NCI-H1092 treated with DMSO at 0.1 percent for 48 hours (cell line): ENCODE data around the gene LTBP1.
"Not testable (repeated sequence)": the region's sequence is repeated elsewhere in the genome, so short reads cannot be mapped to it uniquely, and the experiment has no call there.

Experiments
- DNase-seq: peaks from one replicate; lab custom pipeline; 2025; lab: John Stamatoyannopoulos, UW

Gene LTBP1

DNA sequence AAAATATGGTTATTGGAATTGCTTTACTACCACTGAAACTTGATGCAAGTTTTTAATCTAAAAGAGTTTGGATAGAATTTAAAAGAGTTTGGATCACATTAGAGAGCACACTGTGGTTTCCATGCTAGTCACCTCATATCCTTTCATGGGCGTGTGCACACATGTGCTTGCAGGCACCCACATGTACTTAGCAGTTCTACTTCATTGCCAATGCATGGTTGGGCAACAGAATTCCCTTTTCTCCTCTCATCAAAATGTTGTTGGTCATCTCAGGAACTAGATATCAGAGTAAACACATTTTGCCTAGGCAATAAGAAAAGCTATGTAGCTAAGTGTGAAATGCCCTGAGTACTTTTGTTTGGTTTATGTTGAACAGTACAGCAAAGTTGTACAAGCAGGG is 275.6 kb downstream of the LTBP1 start:
- no peak for DNase-seq

DNA sequence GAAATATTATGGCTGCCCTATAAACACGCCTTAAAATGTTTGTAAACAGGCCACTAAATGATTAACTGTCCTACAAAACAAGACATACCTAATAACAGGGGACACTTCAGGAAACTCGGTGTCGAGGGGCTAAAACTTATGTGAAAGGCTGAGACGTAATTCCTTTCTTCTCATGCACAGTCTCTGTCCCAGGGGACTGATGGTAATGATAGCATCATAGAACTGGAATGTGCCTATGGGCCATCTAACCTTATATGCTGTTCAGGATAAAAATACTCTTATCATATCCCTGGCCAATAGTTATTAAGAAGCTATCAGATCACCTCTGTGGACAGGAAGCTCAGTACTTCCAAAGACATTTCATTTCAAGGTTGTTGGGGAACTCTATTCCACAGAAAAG is 277.1 kb downstream of the LTBP1 start:
- DNase-seq, result no peak

DNA sequence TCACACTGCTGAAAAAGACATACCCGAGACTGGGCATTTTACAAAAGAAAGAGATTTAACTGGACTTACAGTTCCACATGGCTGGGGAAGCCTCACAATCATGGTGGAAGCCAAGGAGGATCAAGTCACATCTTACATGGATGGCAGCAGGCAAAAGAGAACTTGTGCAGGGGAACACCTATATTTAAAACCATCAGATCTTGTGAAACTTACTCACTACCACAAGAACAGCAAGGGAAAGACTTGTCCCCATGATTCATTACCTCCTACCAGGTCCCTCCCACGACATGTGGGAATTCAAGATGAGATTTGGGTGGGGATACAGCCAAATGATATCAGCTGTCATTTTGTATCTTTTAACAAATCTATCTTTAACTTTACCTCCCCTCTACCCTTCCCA is 278.6 kb downstream of the LTBP1 start:
- no peak for DNase-seq

DNA sequence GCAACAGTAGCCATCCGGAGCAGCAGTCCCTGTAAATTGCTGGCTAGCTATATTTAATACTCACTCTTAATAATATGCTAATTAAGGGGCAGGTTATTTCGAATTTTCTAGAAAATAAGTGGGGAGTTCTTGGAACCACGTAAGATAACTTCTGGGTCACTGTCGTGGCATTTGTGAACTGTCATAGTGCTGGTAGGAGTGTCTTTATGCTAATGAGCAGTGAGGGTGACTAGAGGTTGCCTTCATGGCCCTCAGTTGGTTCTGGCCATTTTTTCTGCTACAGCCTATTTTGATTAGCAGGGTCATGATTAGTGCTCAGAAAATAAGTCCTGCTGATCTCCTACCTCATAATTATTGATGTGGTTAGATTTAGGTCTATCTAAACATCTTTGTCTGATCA is 279.8 kb downstream of the LTBP1 start:
- DNase-seq, result no peak

DNA sequence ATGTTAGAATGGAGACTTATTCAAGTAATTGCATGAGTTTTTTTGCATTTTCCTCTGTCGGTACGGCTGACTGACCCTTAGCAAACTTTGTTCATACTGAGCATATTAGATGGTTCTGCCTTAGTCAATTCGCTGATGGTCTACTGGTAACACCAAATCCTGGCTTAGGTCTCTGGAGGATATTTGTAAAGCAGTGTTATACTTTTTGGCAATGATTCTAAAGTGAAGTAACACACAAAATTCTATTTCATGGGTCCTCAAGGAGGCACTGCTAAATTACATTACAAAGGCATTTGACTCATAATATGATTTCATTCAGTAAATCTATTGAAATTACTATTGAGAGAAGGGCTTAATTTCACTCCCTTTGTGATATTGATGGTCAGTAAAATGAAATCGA is 282.9 kb downstream of the LTBP1 start:
- DNase-seq, result no peak

DNA sequence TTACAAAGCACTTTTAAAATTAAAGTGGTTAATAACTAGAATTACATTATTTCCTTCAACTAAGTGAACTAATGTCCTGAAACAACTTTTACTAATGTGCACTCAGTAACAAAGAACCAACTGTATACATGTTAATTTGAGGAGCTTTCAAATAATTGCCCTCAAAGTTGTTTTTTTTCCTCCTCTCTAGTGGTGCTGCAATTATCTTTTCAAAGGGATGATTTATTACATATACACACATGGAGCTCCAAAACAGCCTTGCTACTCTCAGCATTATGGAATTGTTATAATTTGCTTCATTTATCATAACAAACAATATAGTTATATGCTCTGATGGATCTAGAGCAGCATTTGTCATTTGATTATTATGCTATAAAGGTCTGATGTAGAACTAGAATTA is 283.4 kb downstream of the LTBP1 start:
- DNase-seq, result no peak

DNA sequence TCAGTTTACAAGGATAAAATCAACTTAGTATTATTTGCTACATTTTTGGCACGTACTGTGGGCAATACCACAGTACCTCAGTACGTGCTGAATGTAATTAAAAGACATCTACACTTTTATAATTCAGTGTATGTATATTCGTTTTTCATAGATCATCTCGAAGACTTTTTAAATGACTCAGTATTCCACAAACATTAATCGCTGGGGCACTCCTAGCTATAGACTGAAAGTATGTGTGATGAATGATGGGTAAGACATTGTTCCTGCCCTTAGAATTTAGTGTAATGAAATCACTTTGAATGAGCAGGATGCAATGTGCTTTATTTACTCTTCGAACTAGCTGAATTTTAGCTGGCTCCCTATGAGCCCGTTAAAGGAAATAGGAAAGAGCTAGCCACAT is 284.1 kb downstream of the LTBP1 start:
- no peak for DNase-seq

DNA sequence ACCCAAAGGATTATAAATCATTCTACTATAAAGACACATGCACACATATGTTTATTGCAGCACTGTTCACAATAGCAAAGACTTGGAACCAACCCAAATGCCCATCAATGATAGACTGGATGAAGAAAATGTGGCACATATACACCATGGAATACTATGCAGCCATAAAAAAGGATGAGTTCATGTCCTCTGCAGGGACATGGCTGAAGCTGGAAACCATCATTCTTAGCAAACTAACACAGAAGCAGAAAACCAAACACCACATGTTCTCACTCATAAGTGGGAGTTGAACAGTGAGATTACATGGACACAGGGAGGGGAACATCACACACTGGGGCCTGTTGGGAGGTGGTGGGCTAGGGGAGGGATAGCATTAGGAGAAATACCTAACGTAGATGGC is 288.8 kb downstream of the LTBP1 start:
- not testable (repeated sequence) for DNase-seq

DNA sequence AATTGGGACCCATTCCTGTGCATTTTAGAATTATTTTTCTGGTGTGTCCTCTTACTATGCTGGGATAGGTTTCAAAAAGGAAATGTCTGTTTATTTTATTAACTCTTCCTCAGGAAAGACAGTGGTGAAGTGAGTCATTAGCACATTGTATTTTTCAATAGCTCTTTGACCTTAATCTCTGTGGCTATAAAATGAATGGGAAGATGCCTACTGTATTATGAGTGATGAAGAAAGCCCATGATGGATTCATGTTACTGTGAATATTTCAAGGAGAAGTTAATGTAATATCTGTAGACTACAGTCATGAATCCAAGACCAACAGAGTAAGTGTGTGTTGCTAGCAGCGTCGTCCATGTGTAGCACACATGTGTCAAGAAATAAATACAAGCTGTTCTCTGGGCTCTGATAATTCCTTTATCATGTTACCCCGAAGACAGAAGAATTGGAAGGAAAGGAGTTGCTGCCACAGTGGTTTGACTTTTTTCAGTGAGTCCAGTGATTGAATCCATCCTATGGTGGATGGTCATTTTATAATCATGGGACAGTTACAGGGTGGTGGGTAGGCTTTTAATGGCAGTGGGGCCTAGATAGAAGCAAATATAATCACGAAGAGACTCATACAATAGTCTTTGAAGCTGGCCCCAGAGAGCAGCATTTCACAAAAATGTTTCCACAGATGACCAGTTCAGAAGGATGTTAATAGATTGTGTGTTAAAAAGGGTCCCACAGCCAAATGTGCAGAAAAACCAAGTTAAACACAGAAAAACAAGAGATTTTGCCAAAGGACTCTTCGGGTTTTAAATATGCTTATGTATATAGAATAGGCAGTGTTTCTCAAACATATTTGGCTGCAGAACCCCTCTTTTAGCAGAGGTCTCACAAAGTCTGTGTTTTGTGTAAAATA is 290.0 kb downstream of the LTBP1 start:
- DNase-seq, result no peak

DNA sequence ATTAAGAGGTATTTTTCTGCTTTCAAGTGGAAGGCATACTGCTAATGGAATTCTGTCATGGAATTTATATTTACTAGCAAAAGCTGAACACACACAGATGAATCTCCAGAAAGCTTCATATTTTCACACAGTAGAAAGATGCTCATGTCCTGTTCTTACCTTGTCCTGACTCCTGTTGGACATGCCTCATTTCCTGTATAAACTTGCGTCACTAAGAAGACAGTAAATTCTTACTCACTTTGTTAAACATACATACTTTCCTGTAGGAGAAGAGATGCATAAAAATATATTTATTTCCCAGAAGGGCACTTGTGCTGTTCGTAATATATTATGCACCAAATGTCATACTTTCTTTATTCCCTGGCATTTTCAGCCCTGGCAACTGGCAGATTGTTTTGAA is 291.4 kb downstream of the LTBP1 start:
- DNase-seq, result no peak

DNA sequence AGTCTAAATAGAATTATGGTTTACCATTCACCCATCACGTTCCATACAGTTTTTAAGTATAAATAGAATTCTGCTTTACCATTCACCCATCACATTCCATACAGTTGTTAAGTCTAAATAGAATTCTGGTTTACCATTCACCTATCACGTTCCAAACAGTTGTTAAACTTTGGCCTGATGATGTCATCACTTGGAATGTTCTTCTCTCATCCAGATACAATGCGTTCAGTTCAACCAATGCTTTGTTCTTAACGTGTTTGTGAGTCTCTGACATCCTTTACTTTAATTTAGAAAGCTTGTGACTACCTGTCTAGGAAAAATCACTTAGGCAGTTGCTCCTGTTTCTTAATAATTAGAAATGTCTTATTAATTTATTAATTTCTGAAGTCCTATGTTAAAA is 293.4 kb downstream of the LTBP1 start:
- DNase-seq, result no peak

DNA sequence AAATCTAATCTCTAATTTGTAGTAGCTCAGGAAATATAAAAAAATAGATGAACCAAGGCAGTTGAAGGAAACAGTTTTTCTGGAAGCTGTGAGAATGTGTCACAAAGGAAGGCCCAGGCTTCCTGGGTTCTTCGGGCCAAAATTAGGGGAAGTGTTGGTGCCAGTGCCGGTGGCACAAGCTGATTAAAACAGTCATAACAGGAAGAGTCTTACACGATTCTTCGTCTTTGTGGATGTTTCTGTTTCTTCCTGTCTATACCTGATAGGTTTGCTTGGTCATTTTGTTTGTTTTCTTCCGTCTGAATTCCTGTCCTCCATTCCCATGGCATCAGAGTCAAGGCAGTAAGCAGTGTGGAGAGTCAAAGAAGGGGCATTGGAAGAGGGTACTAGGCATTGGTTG is 294.3 kb downstream of the LTBP1 start:
- no peak for DNase-seq

DNA sequence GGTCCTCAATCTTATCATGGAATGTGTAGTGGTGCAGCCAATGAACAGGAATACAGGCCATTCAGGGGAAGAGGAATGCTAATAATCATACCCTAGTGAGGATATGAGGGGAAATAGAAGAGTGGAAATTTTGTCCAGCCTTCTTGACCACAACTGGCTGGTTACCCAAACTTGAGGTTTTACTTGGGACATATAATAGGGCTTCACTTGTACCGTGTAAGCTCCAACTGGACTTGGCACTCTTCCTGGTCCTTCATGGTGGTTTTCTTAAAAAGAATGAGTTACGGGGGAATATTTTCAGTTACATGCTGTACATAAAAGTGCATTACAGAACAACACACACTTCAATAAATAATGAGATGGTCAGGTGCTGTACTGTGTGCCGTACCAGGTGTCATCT is 294.8 kb downstream of the LTBP1 start:
- no peak for DNase-seq

DNA sequence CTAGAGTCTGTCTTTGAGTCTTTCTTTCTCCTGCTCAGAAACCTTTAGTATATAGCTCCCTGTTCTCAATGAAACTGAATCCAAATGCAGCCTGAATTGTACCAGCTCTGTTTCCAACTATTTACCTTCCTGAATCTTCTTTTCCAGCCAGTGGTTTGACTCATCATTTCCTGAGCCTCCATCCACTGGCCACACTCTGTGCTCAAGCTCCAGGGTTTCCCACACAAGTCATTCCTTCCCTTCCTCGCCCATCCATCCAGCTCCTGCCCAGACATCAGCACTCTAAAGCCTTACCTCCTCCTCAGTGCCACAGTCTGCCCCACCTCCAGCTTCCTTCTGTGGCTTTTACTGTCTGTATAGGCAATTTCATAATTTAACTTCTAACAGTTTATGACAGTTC is 296.1 kb downstream of the LTBP1 start:
- no peak for DNase-seq

DNA sequence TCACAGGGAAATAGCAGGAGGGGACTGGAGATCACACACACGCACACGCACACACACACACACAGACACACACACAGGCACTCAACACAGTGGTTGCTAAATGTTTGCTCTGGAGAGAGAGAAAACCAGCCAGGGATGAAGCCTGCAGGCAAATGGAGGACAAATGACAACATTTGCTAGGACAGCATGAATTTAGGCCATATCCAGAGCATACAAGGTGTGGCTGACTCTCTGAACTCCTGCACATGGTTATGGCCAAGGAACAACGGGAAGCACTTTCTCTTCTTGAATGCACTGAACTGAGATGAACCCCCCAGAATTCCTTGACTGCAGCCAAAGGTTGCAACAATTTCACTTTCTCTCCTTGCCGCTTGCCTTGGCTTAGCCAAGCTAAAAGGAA is 299.7 kb downstream of the LTBP1 start:
- DNase-seq, result no peak

DNA sequence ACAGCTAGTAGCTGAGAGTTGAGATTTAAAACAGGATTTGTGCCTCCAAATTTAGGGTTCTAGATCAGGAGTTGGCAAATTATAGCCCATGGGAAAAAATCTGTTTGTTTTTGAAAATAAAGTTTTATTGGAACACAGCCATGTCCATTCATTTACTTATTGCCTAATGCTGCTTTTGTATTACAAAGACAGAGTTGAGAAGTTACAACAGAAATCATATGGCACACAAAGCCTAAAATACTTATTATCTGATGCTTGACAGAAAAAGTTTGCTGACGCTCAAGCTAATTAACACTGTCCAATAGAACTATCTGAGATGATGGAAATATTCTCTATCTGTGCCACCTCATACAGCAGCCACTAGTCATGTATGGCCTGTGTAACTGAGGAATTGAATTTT is 300.6 kb downstream of the LTBP1 start:
- no peak for DNase-seq

DNA sequence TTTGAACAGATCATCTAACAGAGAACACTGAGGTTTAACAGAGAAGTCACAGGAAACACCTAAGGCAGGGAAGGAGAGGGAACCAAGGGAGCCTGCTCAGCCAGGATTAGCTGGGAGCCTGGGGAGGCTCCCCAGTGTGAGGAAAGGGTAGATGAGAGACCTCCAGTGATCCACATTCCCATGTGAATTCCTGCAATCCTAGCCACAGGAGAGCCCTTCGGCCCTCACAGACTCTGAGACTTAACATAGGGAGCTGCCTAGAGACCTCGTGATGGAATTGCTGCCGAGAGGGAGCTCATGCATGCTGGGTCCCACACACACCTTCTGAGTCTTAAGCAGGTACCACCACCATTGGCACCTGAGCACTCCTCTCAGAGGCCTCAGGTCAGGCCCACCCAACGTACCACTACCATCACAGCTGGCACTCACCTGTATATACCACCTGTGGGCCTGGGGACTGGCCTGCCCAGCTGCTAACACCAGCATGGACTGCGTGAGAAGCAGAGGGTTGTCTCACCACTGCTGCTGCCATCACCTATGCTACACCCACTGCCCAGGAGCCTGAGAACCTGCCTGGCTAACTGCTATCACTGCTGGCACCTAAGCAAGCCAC is 303.8 kb downstream of the LTBP1 start:
- DNase-seq, result no peak

DNA sequence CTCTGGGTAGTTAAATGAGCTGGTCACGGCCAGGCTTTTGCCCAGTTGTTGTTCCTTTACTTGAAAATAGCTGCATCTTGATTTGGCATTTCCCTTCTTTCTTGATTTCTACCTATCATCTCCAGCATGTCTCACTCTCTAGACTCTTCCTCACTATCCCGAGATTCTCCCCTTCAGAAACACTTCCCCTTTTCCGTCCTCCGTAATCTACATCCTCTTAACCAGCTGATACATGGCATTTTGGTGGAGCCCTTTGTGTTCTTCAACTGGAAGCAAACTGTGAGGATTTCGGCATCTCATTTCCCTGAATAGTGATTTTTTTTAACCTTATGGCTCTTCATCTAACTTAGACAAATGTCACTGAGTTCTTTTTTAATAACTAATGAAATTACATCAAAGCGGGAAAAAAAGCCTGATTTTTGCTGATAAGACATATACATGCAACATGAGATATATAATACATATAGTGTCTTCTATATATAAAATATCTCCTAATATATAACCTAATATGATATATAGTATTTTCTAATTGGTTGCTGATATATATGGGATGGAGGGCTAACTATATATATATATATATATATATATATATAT is 309.5 kb downstream of the LTBP1 start:
- DNase-seq, result no peak

DNA sequence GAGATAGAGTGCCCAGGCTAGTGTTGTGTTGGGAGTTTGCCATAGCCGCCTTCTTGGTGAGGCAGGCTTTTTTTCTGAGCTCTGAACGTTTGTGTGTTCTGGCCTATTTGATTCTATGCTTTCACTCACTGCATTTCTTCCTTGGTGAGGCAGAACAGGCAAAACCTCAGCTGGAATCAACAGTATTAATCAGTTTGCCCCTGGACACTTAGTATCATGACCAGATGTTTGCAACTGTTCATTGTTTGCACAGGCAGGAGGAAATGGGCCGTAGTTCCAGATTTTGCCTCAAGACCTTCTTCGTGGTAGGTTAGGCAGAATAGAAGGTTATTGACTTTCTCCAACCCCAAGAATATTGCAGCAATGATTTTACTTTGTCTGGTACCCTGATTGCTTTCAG is 311.6 kb downstream of the LTBP1 start:
- DNase-seq, result no peak

DNA sequence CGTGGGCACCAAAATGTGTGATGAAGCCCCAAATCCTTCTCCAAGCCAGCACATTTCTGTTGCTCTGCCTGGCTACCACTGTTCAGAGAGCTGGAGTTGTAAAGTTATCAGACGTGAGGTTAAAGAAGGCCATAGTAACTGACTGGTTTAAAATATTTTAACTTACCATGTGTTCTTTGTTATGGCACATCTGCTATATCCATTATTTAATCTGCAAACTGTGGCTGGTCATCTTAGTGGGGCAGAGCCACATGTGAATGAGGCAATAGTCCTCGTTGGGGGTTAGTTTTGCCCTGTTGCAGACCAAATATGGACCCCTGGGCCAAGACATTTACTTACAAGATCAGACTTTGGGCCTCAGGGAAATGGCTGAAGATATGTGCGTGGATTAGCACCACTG is 315.3 kb downstream of the LTBP1 start:
- DNase-seq, result no peak

DNA sequence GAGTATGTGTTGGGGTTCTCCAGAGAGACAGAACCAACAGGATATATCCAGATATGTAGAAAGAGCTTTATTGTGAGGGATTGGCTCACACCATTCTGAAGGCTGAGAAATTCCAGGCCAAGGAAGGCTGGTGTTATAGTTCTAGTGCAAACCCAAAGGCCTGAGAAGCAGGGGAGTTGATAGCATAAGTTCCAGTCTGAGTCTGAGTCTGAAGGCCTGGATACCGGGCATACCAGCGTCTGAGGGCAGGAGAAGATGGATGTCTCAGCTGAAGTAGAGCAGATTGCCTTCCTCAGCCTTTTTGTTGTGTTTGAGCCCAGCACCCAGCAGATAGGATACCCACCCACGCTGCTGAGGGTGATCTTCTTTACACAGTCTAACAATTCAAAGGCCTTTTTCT is 318.0 kb downstream of the LTBP1 start:
- DNase-seq, result no peak

DNA sequence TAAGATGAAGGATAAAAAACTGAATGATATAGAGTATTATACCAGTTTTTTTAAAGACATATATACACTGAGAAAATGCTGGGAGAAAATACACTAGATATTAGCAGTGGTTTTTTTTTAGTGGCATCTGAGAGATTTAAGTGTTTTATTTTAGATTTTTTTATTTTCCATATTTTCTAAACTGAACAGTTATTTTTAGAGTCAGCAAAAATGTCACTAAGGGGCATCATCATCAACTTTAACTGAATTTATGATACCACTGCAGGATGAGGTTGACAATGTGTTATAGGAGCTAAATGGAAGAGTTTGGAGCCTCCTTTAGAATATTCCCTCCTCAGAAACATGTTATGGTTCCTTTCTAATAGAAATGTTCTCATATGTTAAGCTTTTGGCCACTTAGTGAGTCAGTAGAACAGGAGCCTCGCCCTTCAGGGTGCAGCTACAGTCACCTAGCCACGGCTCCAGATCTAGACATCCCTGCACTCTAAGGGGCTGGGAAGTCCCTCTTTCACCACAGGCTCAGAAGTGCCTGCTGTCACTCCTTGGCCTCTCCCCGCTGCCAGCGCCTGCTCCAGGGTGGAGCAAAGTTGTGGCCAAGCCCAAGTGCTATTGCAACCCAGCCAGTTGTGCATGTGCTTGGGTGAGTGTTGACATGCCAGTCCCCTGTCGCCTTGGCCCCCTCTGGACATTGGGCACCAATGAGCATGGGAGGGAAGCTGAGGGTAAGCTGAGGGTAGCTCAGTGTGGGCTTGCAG is 319.0 kb downstream of the LTBP1 start:
- DNase-seq, result no peak

DNA sequence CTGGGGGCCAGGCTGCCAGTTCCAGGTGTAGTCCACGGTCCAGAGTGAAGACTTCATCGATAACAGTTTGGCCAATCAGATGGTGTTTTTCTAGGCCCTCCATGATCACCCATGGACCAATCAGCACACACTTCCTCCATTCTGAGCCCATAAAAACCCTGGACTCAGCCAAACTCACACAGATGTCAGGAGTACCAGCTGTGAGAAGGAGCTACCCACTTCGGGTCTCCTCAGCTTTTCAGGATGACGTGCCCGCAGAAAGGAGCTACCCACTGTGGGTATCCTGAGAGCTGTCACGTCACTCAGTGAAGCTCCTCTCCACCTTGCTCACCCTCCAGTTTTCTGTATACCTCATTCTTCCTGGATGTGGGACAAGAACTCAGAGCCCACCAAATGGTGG is 319.7 kb downstream of the LTBP1 start:
- DNase-seq, result no peak
